Liver (tissue), 9 donors: ENCODE measurements around the gene FGF14. TPM values are rescaled to one million over a fixed set of nuclear protein-coding genes. Genes with fewer than 3 reads are reported as not detected.

Source experiments
- DNase-seq: peaks from one replicate; pipeline ENCODE4 v3.0.0-alpha.2; 2017; ENCODE audit warnings: low spot score
- H3K27ac ChIP-seq, 2 donors: one replicate each; pipeline ENCODE4 v1.7.0; 2013; ENCODE audit warnings: inconsistent platforms in 2 of 2, low read length in 2 of 2, control low read depth in 1 of 2, low read depth in 1 of 2, mild to moderate bottlenecking in 1 of 2
- H3K27me3 ChIP-seq, 4 donors: one replicate each; pipeline versions ENCODE4 v1.6.1 to v1.7.0; 2013; ENCODE audit warnings: low read length in 3 of 4, inconsistent platforms in 1 of 4, mild to moderate bottlenecking in 1 of 4, moderate library complexity in 1 of 4; ENCODE audit not compliant: control insufficient read depth in 4 of 4, insufficient read depth in 4 of 4
- H3K36me3 ChIP-seq, 4 donors: one replicate each; pipeline versions ENCODE4 v1.6.1 to v1.7.0; 2013; ENCODE audit warnings: low read length in 3 of 4, mild to moderate bottlenecking in 3 of 4, low read depth in 1 of 4, moderate library complexity in 1 of 4; ENCODE audit not compliant: control insufficient read depth in 4 of 4, insufficient read depth in 3 of 4
- H3K4me1 ChIP-seq, 4 donors: one replicate each; pipeline versions ENCODE4 v1.6.1 to v1.7.0; 2013; ENCODE audit warnings: low read length in 3 of 4, mild to moderate bottlenecking in 3 of 4, moderate library complexity in 1 of 4; ENCODE audit not compliant: control insufficient read depth in 4 of 4, insufficient read depth in 4 of 4
- H3K4me3 ChIP-seq, 3 donors: one replicate each; pipeline versions ENCODE4 v1.6.1 to v1.7.0; 2013; ENCODE audit warnings: low read length in 3 of 3, control low read depth in 1 of 3, low read depth in 1 of 3, mild to moderate bottlenecking in 1 of 3
- H3K9ac ChIP-seq, 2 donors: one replicate each; pipeline ENCODE4 v1.7.0; 2013; ENCODE audit warnings: low read length in 2 of 2, mild to moderate bottlenecking in 2 of 2, moderate library complexity in 2 of 2, control low read depth in 1 of 2, low read depth in 1 of 2
- H3K9me3 ChIP-seq, 4 donors: one replicate each; pipeline versions ENCODE4 v1.6.1 to v1.7.0; 2013; ENCODE audit warnings: low read length in 3 of 4; ENCODE audit not compliant: control insufficient read depth in 4 of 4
- EGR1 ChIP-seq, 2 donors: IDR thresholded peaks; 2 replicates each; pipeline ENCODE4 v1.6.1; 2016 to 2018; ENCODE audit warnings: antibody characterized with exemption in 2 of 2, low read depth in 2 of 2
- FOXA1 ChIP-seq: IDR thresholded peaks from 2 replicates; pipeline ENCODE4 v1.6.1; 2016; ENCODE audit warnings: antibody characterized with exemption
- GABPA ChIP-seq, 2 donors: IDR thresholded peaks in 1 of 2; conservative IDR thresholded peaks in 1 of 2; 2 replicates each; pipeline ENCODE4 v1.6.1; 2016; ENCODE audit warnings: antibody characterized with exemption in 2 of 2, mild to moderate bottlenecking in 1 of 2, moderate library complexity in 1 of 2
- HNF4A ChIP-seq, 2 donors: conservative IDR thresholded peaks; 2 replicates each; pipeline ENCODE4 v1.6.1; 2016; ENCODE audit warnings: antibody characterized with exemption in 2 of 2, mild to moderate bottlenecking in 2 of 2
- HNF4G ChIP-seq: IDR thresholded peaks from 2 replicates; pipeline ENCODE4 v1.6.1; 2016; ENCODE audit warnings: antibody characterized with exemption
- JUND ChIP-seq, 2 donors: IDR thresholded peaks; 2 replicates each; pipeline ENCODE4 v1.6.1; 2016; ENCODE audit warnings: antibody characterized with exemption in 2 of 2
- NR2F2 ChIP-seq: IDR thresholded peaks from 2 replicates; pipeline ENCODE4 v1.6.1; 2016; ENCODE audit warnings: antibody characterized with exemption
- SP1 ChIP-seq: IDR thresholded peaks from 2 replicates; pipeline ENCODE4 v1.6.1; 2018; ENCODE audit warnings: antibody characterized with exemption, mild to moderate bottlenecking
- TAF1 ChIP-seq: conservative IDR thresholded peaks from 2 replicates; pipeline ENCODE4 v1.6.1; 2016; ENCODE audit warnings: antibody characterized with exemption, mild to moderate bottlenecking
- YY1 ChIP-seq: IDR thresholded peaks from 2 replicates; pipeline ENCODE4 v1.6.1; 2016; ENCODE audit warnings: antibody characterized with exemption, mild to moderate bottlenecking
- WGBS: extraction: QIAGEN DNeasy Blood & Tissue Kit; methylation state at CpG from one replicate; pipeline ENCODE4 v1.1.7; 2013; 5-methylcytosine and 5-hydroxymethylcytosine counted together
- polyA plus RNA-seq, 2 donors: library from polyadenylated mRNA; stranded (reverse) in 1 of 2; unstranded in 1 of 2; fragments of 200-250 nt in 1 of 2; fragments of >200 nt in 1 of 2; fragmentation: Nextera tagmentation in 1 of 2; extraction: Ambion mirVana in 1 of 2; gene quantifications; one replicate each; pipeline versions ENCODE4 v1.2.1 to v1.2.3, GENCODE V29; 2013 to 2015
- total RNA-seq, 2 donors: library from RNA; depleted of rRNA; stranded (reverse); fragments of >200 nt; gene quantifications; one replicate each; pipeline ENCODE4 v1.2.3, GENCODE V29; 2014
- TF ChIP-seq, protein P1 (sequence below): fragments of 150-350 bp; IDR thresholded peaks from 2 replicates; pipeline ENCODE4 v1.5.1; 2017; ENCODE audit warnings: improper control_type of control experiment, low read depth, low read length; ENCODE audit not compliant: missing input control
- TF ChIP-seq, protein P2 (sequence below): IDR thresholded peaks from 2 replicates; pipeline ENCODE4 v1.6.1; 2016; ENCODE audit warnings: antibody characterized with exemption
- TF ChIP-seq, protein P3 (sequence below): IDR thresholded peaks from 2 replicates; pipeline ENCODE4 v1.6.1; 2016; ENCODE audit warnings: antibody characterized with exemption
- TF ChIP-seq, protein P4 (sequence below): IDR thresholded peaks from 2 replicates; pipeline ENCODE4 v1.6.1; 2016; ENCODE audit warnings: antibody characterized with exemption, mild to moderate bottlenecking
- donor health status: healthy.
- donor health status: healthy.
- donor health status: healthy.
- donor health status: healthy.
- donor health status: healthy.

Gene FGF14
- total and polyA plus RNA-seq, 4 donors: 0.05 to 3.3 (median 1.0) TPM

DNA sequence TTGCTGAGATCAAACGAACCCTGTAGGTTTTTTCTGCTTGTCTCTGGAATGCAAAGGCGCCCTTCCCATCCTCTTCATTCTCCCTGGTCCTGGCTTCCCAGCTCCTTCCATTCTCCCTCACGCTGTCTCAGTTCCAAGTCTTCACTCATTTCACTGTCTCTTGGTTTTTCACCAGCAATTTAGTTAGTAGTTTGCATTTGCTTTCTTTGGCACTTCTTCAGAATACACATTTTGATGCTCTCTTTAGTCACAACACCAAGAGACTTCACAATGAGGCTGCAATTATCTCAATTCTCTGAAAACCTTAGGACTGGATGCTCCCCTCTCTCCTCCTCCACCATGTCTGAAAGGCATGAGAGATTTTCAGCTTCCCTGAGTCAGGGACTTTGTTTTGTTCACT lies 470.7 kb downstream of the FGF14 start:
- no peaks in the 10 kb centered on the region for H3K9me3 ChIP-seq
- no peaks in the 10 kb centered on the region for H3K4me1 ChIP-seq
- TF ChIP-seq, protein P1, sequence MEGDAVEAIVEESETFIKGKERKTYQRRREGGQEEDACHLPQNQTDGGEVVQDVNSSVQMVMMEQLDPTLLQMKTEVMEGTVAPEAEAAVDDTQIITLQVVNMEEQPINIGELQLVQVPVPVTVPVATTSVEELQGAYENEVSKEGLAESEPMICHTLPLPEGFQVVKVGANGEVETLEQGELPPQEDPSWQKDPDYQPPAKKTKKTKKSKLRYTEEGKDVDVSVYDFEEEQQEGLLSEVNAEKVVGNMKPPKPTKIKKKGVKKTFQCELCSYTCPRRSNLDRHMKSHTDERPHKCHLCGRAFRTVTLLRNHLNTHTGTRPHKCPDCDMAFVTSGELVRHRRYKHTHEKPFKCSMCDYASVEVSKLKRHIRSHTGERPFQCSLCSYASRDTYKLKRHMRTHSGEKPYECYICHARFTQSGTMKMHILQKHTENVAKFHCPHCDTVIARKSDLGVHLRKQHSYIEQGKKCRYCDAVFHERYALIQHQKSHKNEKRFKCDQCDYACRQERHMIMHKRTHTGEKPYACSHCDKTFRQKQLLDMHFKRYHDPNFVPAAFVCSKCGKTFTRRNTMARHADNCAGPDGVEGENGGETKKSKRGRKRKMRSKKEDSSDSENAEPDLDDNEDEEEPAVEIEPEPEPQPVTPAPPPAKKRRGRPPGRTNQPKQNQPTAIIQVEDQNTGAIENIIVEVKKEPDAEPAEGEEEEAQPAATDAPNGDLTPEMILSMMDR: no peak
- TF ChIP-seq FOXA1 (no peak), HNF4G (no peak), TAF1 (no peak)
- 54% methylated on average over 3 of the region's 3 CpGs for whole genome bisulfite sequencing
- H3K27me3 ChIP-seq: peaks cover 0 to 4% (median 0%) of the 10 kb centered on the region in 4 donors
- H3K9ac ChIP-seq: no peak overlapping the region
- H3K27ac ChIP-seq: no peak overlapping the region
- H3K36me3 ChIP-seq: no peaks in the 10 kb centered on the region
- DNase-seq: no peak
- no peak overlapping the region for H3K4me3 ChIP-seq

DNA sequence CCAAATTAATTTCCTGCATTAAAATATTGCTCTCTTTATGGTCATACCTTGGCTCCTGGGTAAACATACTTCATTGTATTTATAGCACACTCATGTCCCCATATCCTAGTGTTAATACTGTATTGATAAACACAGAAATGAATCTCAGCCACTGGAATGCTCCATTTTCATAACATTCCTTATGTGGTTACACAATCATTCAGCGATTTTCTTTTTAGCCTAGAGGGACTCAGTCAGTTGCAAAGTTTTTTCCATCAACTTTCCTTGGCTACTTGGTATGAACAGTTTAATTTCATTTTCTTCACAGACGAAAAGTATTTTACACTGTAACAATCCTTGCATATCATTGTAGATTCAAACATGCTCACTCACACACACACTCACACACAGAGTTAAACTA lies 471.5 kb downstream of the FGF14 start:
- H3K36me3 ChIP-seq: no peaks in the 10 kb centered on the region
- no peak overlapping the region for H3K27ac ChIP-seq
- no peak overlapping the region for H3K9ac ChIP-seq
- TF ChIP-seq HNF4G (no peak), HNF4A (conservative IDR thresholded peaks at IDR 0.05) (no peak), TAF1 (no peak), YY1 (no peak), NR2F2 (no peak), GABPA (IDR thresholded peaks at IDR 0.05 in 1 of 2, conservative IDR thresholded peaks at IDR 0.05 in 1 of 2) (no peak), SP1 (no peak), EGR1 (IDR thresholded peaks at IDR 0.05; ENCODE audit: low read depth in 2 of 2) (no peak), JUND (IDR thresholded peaks at IDR 0.05) (no peak), FOXA1 (no peak)
- TF ChIP-seq, protein P2, sequence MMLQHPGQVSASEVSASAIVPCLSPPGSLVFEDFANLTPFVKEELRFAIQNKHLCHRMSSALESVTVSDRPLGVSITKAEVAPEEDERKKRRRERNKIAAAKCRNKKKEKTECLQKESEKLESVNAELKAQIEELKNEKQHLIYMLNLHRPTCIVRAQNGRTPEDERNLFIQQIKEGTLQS: no peak
- TF ChIP-seq, protein P3, sequence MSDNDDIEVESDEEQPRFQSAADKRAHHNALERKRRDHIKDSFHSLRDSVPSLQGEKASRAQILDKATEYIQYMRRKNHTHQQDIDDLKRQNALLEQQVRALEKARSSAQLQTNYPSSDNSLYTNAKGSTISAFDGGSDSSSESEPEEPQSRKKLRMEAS: no peak
- TF ChIP-seq, protein P1: no peak
- TF ChIP-seq, protein P4, sequence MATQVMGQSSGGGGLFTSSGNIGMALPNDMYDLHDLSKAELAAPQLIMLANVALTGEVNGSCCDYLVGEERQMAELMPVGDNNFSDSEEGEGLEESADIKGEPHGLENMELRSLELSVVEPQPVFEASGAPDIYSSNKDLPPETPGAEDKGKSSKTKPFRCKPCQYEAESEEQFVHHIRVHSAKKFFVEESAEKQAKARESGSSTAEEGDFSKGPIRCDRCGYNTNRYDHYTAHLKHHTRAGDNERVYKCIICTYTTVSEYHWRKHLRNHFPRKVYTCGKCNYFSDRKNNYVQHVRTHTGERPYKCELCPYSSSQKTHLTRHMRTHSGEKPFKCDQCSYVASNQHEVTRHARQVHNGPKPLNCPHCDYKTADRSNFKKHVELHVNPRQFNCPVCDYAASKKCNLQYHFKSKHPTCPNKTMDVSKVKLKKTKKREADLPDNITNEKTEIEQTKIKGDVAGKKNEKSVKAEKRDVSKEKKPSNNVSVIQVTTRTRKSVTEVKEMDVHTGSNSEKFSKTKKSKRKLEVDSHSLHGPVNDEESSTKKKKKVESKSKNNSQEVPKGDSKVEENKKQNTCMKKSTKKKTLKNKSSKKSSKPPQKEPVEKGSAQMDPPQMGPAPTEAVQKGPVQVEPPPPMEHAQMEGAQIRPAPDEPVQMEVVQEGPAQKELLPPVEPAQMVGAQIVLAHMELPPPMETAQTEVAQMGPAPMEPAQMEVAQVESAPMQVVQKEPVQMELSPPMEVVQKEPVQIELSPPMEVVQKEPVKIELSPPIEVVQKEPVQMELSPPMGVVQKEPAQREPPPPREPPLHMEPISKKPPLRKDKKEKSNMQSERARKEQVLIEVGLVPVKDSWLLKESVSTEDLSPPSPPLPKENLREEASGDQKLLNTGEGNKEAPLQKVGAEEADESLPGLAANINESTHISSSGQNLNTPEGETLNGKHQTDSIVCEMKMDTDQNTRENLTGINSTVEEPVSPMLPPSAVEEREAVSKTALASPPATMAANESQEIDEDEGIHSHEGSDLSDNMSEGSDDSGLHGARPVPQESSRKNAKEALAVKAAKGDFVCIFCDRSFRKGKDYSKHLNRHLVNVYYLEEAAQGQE: no peak
- H3K27me3 ChIP-seq: peaks cover 0 to 4% (median 0%) of the 10 kb centered on the region in 4 donors
- DNase-seq: no peak
- 68% methylated on average over 2 of the region's 2 CpGs for WGBS
- no peaks in the 10 kb centered on the region for H3K9me3 ChIP-seq
- no peak overlapping the region for H3K4me3 ChIP-seq
- H3K4me1 ChIP-seq: no peaks in the 10 kb centered on the region
